HG03432 (cell line): ENCODE measurements around the gene CEPT1.
A peak's percentile ranks its signal among the peaks of the same experiment; 100 is the strongest.

ENCODE experiments used
- ATAC-seq: cut with Tn5 transposase; IDR thresholded peaks from one replicate; pipeline ENCODE4 v1.9.1; 2021; ENCODE audit warnings: mild to moderate bottlenecking, moderate library complexity; ENCODE audit not compliant: unreplicated experiment

The CEPT1 gene

GRCh38 chr1:111192074-111192473, 52.1 kb downstream of the CEPT1 start:
- peak; percentile 6 for ATAC-seq

- ATAC-seq = peak; percentile 48
Measured at GRCh38 chr1:111192658-111193519, 52.9 kb downstream of the CEPT1 start.

- ATAC-seq = no peak
Measured at GRCh38 chr1:111193712-111194480, 53.9 kb downstream of the CEPT1 start.

- ATAC-seq = no peak
Measured at GRCh38 chr1:111195002-111195684, 55.1 kb downstream of the CEPT1 start.

- ATAC-seq = no peak
Measured at GRCh38 chr1:111196213-111196612, 56.2 kb downstream of the CEPT1 start.

GRCh38 chr1:111197598-111198284, 57.7 kb downstream of the CEPT1 start:
- ATAC-seq = no peak

GRCh38 chr1:111198836-111199235, 58.8 kb downstream of the CEPT1 start:
- no peak for ATAC-seq

GRCh38 chr1:111199329-111199728, 59.3 kb downstream of the CEPT1 start:
- no peak for ATAC-seq

- ATAC-seq = no peak
Measured at GRCh38 chr1:111199881-111200801, 60.1 kb downstream of the CEPT1 start, which contains the start of gene DENND2D. TSS of gene DENND2D (minus strand) at chr1:111200646. CDS start at chr1:111200459, 187 bp downstream.

GRCh38 chr1:111200802-111201161, 60.8 kb downstream of the CEPT1 start:
- no peak for ATAC-seq

GRCh38 chr1:111201275-111202090, 61.5 kb downstream of the CEPT1 start:
- ATAC-seq = no peak

GRCh38 chr1:111202366-111202706, 62.3 kb downstream of the CEPT1 start:
- no peak for ATAC-seq

- no peak for ATAC-seq
Measured at GRCh38 chr1:111202707-111203623, 62.9 kb downstream of the CEPT1 start.

GRCh38 chr1:111203681-111204200, 63.7 kb downstream of the CEPT1 start:
- ATAC-seq = peak; percentile 67

GRCh38 chr1:111204201-111204982, 64.4 kb downstream of the CEPT1 start:
- peak; percentile 73 for ATAC-seq

GRCh38 chr1:111204983-111205713, 65.1 kb downstream of the CEPT1 start:
- no peak for ATAC-seq
